Astrocyte (in vitro differentiated cells and primary cell): ENCODE measurements around the gene UPB1.

Experiments used
- EZH2 ChIP-seq: IDR thresholded peaks from 2 replicates; pipeline ENCODE4 v1.6.1; 2012; ENCODE audit warnings: mild to moderate bottlenecking, low read length, inconsistent platforms; ENCODE audit not compliant: insufficient read depth
- TF ChIP-seq, protein P1 (sequence below): IDR thresholded peaks from 2 replicates; pipeline ENCODE4 v1.5.1; 2011; ENCODE audit warnings: low read depth, mild to moderate bottlenecking, inconsistent platforms, low read length, moderate library complexity; ENCODE audit not compliant: insufficient read depth

DNA sequence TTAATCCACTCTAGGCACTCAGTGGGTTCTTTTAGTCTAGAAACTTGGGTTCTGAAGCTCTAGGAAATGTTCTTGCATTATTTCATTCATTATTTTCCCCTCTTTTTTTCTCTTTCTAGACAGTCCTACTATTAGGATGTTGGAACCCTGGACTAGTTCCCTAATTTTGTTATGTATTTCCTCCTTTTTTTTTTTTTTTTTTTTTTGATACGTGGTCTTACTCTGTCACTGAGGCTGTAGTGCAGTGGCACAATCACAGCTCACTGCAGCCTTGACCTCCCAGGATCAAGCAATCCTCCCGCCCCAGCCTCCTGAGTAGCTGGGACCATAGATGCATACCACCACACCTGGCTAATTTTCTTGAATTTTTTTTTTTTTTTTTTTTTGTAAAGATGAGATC, 9.4 kb downstream of the UPB1 start:
- TF ChIP-seq, protein P1, sequence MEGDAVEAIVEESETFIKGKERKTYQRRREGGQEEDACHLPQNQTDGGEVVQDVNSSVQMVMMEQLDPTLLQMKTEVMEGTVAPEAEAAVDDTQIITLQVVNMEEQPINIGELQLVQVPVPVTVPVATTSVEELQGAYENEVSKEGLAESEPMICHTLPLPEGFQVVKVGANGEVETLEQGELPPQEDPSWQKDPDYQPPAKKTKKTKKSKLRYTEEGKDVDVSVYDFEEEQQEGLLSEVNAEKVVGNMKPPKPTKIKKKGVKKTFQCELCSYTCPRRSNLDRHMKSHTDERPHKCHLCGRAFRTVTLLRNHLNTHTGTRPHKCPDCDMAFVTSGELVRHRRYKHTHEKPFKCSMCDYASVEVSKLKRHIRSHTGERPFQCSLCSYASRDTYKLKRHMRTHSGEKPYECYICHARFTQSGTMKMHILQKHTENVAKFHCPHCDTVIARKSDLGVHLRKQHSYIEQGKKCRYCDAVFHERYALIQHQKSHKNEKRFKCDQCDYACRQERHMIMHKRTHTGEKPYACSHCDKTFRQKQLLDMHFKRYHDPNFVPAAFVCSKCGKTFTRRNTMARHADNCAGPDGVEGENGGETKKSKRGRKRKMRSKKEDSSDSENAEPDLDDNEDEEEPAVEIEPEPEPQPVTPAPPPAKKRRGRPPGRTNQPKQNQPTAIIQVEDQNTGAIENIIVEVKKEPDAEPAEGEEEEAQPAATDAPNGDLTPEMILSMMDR = no peak
- no peak for TF ChIP-seq EZH2
